ENCODE data around the gene ODF2. TPM values are rescaled to one million over a fixed set of nuclear protein-coding genes. Genes with fewer than 3 reads are reported as not detected.

Gene ODF2
- total and polyA plus RNA-seq, 7 experiments from 2014 or later: 15.7 to 52.8 (median 29.0) TPM

GRCh38 chr9:128523199-128523925, 67.6 kb downstream of the ODF2 start:
- H3K9me3 Mint-ChIP-seq: peaks cover 0 to 4% (median 0%) of the 10 kb centered on the region in 11 donors
- H3K9me3 ChIP-seq (ENCODE audit: control insufficient read depth in 2 of 3, low read length in 3 of 3): no peaks in the 10 kb centered on the region
- H3K27ac Mint-ChIP-seq: peak overlapping the region in 3 of 9 donors; percentile 42 to 51 (median 42)

GRCh38 chr9:128526720-128527119, 70.9 kb downstream of the ODF2 start:
- H3K27me3 Mint-ChIP-seq: no peaks in the 10 kb centered on the region
- no peak overlapping the region for H3K27ac Mint-ChIP-seq
- ATAC-seq: no peak
- H3K27me3 ChIP-seq (ENCODE audit: control insufficient read depth in 2 of 2, insufficient read depth in 2 of 2, low read length in 2 of 2): no peaks in the 10 kb centered on the region
- CTCF ChIA-PET: interaction anchor here (1.0 kb wide), 1 partner anchor 8 kb away, joined by 3 read pairs; no protein-coding TSS in a partner anchor
- DNase-seq: no peak
- POLR2A ChIA-PET: interaction anchor here (1.0 kb wide), 1 partner anchor 15 kb away, joined by 3 read pairs; no protein-coding TSS in a partner anchor
- H3K36me3 Mint-ChIP-seq: peaks cover 10 to 41% (median 25%) of the 10 kb centered on the region in 5 donors
- H3K27ac ChIP-seq (ENCODE audit: low read depth, low read length): no peak overlapping the region
- H3K4me1 ChIP-seq (ENCODE audit: control insufficient read depth in 2 of 2, insufficient read depth in 2 of 2, low read length in 2 of 2): no peaks in the 10 kb centered on the region
- H3K36me3 ChIP-seq (ENCODE audit: control insufficient read depth in 2 of 3, insufficient read depth in 3 of 3, low read length in 3 of 3): peaks cover 24 to 88% (median 40%) of the 10 kb centered on the region in 3 experiments
- H3K9me3 Mint-ChIP-seq: no peaks in the 10 kb centered on the region
- no peaks in the 10 kb centered on the region for H3K9me3 ChIP-seq (ENCODE audit: control insufficient read depth in 2 of 3, low read length in 3 of 3)
- intact Hi-C loops (cut with micrococcal nuclease): no loop called here
- H3K4me3 Mint-ChIP-seq: no peak overlapping the region
- peaks cover 0 to 4% (median 0%) of the 10 kb centered on the region in 7 donors for H3K4me1 Mint-ChIP-seq
- H3K4me3 ChIP-seq (ENCODE audit: low read length): no peak overlapping the region

More at GRCh38 chr9:128523199-128523925, 67.6 kb downstream of the ODF2 start:
- no peak overlapping the region for H3K4me3 ChIP-seq (ENCODE audit: low read length)
- H3K27me3 Mint-ChIP-seq: no peaks in the 10 kb centered on the region
- intact Hi-C loops (cut with micrococcal nuclease): no loop called here
- H3K36me3 ChIP-seq (ENCODE audit: control insufficient read depth in 2 of 3, insufficient read depth in 3 of 3, low read length in 3 of 3): peaks cover 21 to 79% (median 24%) of the 10 kb centered on the region in 3 experiments
- H3K27me3 ChIP-seq (ENCODE audit: control insufficient read depth in 2 of 2, insufficient read depth in 2 of 2, low read length in 2 of 2): no peaks in the 10 kb centered on the region
- no peak overlapping the region for H3K27ac ChIP-seq (ENCODE audit: low read depth, low read length)
- ChIA-PET CTCF (no interaction called here), POLR2A (interaction anchor here (0.7 kb wide), 1 partner anchor 346 kb away, joined by 3 read pairs; no protein-coding TSS in a partner anchor)
- DNase-seq: no peak
- peaks cover 0 to 5% (median 0%) of the 10 kb centered on the region in 7 donors for H3K4me1 Mint-ChIP-seq
- no peak overlapping the region for H3K4me3 Mint-ChIP-seq
- H3K4me1 ChIP-seq (ENCODE audit: control insufficient read depth in 2 of 2, insufficient read depth in 2 of 2, low read length in 2 of 2): no peaks in the 10 kb centered on the region
- H3K36me3 Mint-ChIP-seq: peaks cover 4 to 44% (median 24%) of the 10 kb centered on the region in 5 donors
- no peak for ATAC-seq

- no peaks in the 10 kb centered on the region for H3K9me3 ChIP-seq (ENCODE audit: control insufficient read depth in 2 of 3, low read length in 3 of 3)
- Mint-ChIP-seq H3K9me3 (no peaks in the 10 kb centered on the region), H3K36me3 (peaks cover 6 to 33% (median 24%) of the 10 kb centered on the region in 5 donors), H3K4me3 (no peak overlapping the region), H3K4me1 (peaks cover 0 to 3% (median 0%) of the 10 kb centered on the region in 7 donors), H3K27me3 (no peaks in the 10 kb centered on the region), H3K27ac (peak overlapping the region in 2 of 9 donors; percentile 5 to 41)
- H3K4me3 ChIP-seq (ENCODE audit: low read length): no peak overlapping the region
- ChIA-PET POLR2A (interaction anchor here (0.6 kb wide), 1 partner anchor 37 kb away, joined by 3 read pairs; no protein-coding TSS in a partner anchor), CTCF (no interaction called here)
- H3K27me3 ChIP-seq (ENCODE audit: control insufficient read depth in 2 of 2, insufficient read depth in 2 of 2, low read length in 2 of 2): no peaks in the 10 kb centered on the region
- intact Hi-C loops (cut with micrococcal nuclease): no loop called here
- no peaks in the 10 kb centered on the region for H3K4me1 ChIP-seq (ENCODE audit: control insufficient read depth in 2 of 2, insufficient read depth in 2 of 2, low read length in 2 of 2)
- H3K36me3 ChIP-seq (ENCODE audit: control insufficient read depth in 2 of 3, insufficient read depth in 3 of 3, low read length in 3 of 3): peaks cover 23 to 87% (median 29%) of the 10 kb centered on the region in 3 experiments
- no peak for ATAC-seq
- no peak overlapping the region for H3K27ac ChIP-seq (ENCODE audit: low read depth, low read length)
- no peak for DNase-seq
These were observed 72.8 kb downstream of the ODF2 start for GRCh38 chr9:128528445-128529160.

- Mint-ChIP-seq H3K4me1 (peaks cover 0 to 3% (median 0%) of the 10 kb centered on the region in 7 donors), H3K4me3 (no peak overlapping the region)
These were observed 73.4 kb downstream of the ODF2 start for GRCh38 chr9:128529191-128529590.

GRCh38 chr9:128532581-128532980, 76.8 kb downstream of the ODF2 start:
- ChIA-PET CTCF (interaction anchor here (0.7 kb wide), 2 partner anchors 62 to 76 kb away, joined by 3 read pairs; no protein-coding TSS in a partner anchor), POLR2A (no interaction called here)
- Histone ChIP-seq H3K27ac (ENCODE audit: low read depth, low read length) (no peak overlapping the region), H3K9me3 (ENCODE audit: control insufficient read depth in 2 of 3, low read length in 3 of 3) (no peaks in the 10 kb centered on the region), H3K4me3 (ENCODE audit: low read length) (no peak overlapping the region), H3K36me3 (ENCODE audit: control insufficient read depth in 2 of 3, insufficient read depth in 3 of 3, low read length in 3 of 3) (peaks cover 12 to 85% (median 26%) of the 10 kb centered on the region in 3 experiments), H3K27me3 (ENCODE audit: control insufficient read depth in 2 of 2, insufficient read depth in 2 of 2, low read length in 2 of 2) (no peaks in the 10 kb centered on the region), H3K4me1 (ENCODE audit: control insufficient read depth in 2 of 2, insufficient read depth in 2 of 2, low read length in 2 of 2) (no peaks in the 10 kb centered on the region)
- intact Hi-C loops (cut with micrococcal nuclease): no loop called here
- Mint-ChIP-seq H3K4me3 (no peak overlapping the region), H3K27ac (peak overlapping the region in 4 of 9 donors; percentile 45 to 70 (median 58)), H3K27me3 (no peaks in the 10 kb centered on the region), H3K36me3 (peaks cover 6 to 39% (median 21%) of the 10 kb centered on the region in 5 donors), H3K4me1 (peaks cover 0 to 3% (median 0%) of the 10 kb centered on the region in 7 donors), H3K9me3 (no peaks in the 10 kb centered on the region)
- DNase-seq: no peak
- ATAC-seq: no peak

More at GRCh38 chr9:128529191-128529590, 73.4 kb downstream of the ODF2 start:
- Histone ChIP-seq H3K27ac (ENCODE audit: low read depth, low read length) (no peak overlapping the region), H3K36me3 (ENCODE audit: control insufficient read depth in 2 of 3, insufficient read depth in 3 of 3, low read length in 3 of 3) (peaks cover 27 to 87% (median 28%) of the 10 kb centered on the region in 3 experiments), H3K9me3 (ENCODE audit: control insufficient read depth in 2 of 3, low read length in 3 of 3) (no peaks in the 10 kb centered on the region), H3K4me3 (ENCODE audit: low read length) (no peak overlapping the region), H3K4me1 (ENCODE audit: control insufficient read depth in 2 of 2, insufficient read depth in 2 of 2, low read length in 2 of 2) (no peaks in the 10 kb centered on the region), H3K27me3 (ENCODE audit: control insufficient read depth in 2 of 2, insufficient read depth in 2 of 2, low read length in 2 of 2) (no peaks in the 10 kb centered on the region)
- H3K27ac Mint-ChIP-seq: peak overlapping the region in 4 of 9 donors; percentile 5 to 77 (median 58)
- no peaks in the 10 kb centered on the region for H3K27me3 Mint-ChIP-seq
- intact Hi-C loops (cut with micrococcal nuclease): no loop called here
- CTCF ChIA-PET: no interaction called here
- peaks cover 6 to 35% (median 24%) of the 10 kb centered on the region in 5 donors for H3K36me3 Mint-ChIP-seq
- POLR2A ChIA-PET: no interaction called here
- ATAC-seq: no peak
- no peaks in the 10 kb centered on the region for H3K9me3 Mint-ChIP-seq
- DNase-seq: no peak

- Mint-ChIP-seq H3K27me3 (no peaks in the 10 kb centered on the region), H3K4me3 (no peak overlapping the region), H3K36me3 (peaks cover 10 to 48% (median 27%) of the 10 kb centered on the region in 5 donors), H3K9me3 (no peaks in the 10 kb centered on the region), H3K27ac (peak overlapping the region in 3 of 9 donors; percentile 4 to 52 (median 9)), H3K4me1 (peaks cover 0 to 2% (median 0%) of the 10 kb centered on the region in 7 donors)
- Histone ChIP-seq H3K4me3 (ENCODE audit: low read length) (no peak overlapping the region), H3K9me3 (ENCODE audit: control insufficient read depth in 2 of 3, low read length in 3 of 3) (no peaks in the 10 kb centered on the region), H3K27me3 (ENCODE audit: control insufficient read depth in 2 of 2, insufficient read depth in 2 of 2, low read length in 2 of 2) (no peaks in the 10 kb centered on the region), H3K27ac (ENCODE audit: low read depth, low read length) (no peak overlapping the region), H3K4me1 (ENCODE audit: control insufficient read depth in 2 of 2, insufficient read depth in 2 of 2, low read length in 2 of 2) (peaks cover 0 to 8% of the 10 kb centered on the region in 2 donors), H3K36me3 (ENCODE audit: control insufficient read depth in 2 of 3, insufficient read depth in 3 of 3, low read length in 3 of 3) (peaks cover 27 to 67% (median 32%) of the 10 kb centered on the region in 3 experiments)
- DNase-seq (no peak), ATAC-seq (no peak)
- POLR2A ChIA-PET: interaction anchor here (0.6 to 6.8 kb wide), 5 partner anchors 11 to 39 kb away, joined by 3 to 53 read pairs (median 3); partner anchors contain the start of gene SPTAN1
- intact Hi-C loops (cut with micrococcal nuclease): no loop called here
- CTCF ChIA-PET: interaction anchor here (0.6 kb wide), 1 partner anchor 9 kb away, joined by 3 read pairs; no protein-coding TSS in a partner anchor
These were observed 85.0 kb downstream of the ODF2 start for GRCh38 chr9:128540634-128541360.

Measured in naive thymus-derived CD4-positive, alpha-beta T cell (primary cell).